SIG-M5 treated with dmso at 0.1 percent for 504 hours (cell line): ENCODE data around the gene CNTNAP2.

Experiments used
- DNase-seq: peaks from one replicate; lab custom pipeline; 2025; ENCODE audit not compliant: unreplicated experiment; lab: John Stamatoyannopoulos, UW

The CNTNAP2 gene

GRCh38 chr7:148344406-148344805 lies 2227.8 kb downstream of the CNTNAP2 start:
- no peak for DNase-seq

GRCh38 chr7:148347981-148348380 lies 2231.4 kb downstream of the CNTNAP2 start:
- no peak for DNase-seq

- no peak for DNase-seq
Measured at GRCh38 chr7:148348466-148348865, 2231.9 kb downstream of the CNTNAP2 start.

DNA sequence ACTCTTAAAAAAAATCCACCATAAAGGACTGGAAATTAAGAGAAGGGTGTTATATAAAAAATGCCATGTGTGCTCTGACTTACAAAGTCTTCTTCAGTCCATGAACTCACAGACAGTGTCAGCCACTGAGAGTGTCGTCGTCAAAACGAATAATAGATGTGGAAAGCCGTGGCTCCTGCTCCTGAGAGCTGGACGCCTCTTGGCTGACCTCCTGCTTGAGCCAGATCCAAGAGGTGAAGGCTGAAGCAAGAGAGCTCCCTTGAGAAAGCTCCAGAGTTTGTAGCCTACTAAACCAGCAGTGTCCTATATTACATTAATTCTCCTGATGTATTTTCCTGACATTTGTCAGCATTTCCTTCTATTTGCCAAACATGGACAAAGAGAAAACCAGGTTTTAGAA lies 2239.7 kb downstream of the CNTNAP2 start:
- no peak for DNase-seq

- DNase-seq: no peak
Measured at GRCh38 chr7:148362541-148362940, 2245.9 kb downstream of the CNTNAP2 start.

GRCh38 chr7:148367731-148368475 lies 2251.3 kb downstream of the CNTNAP2 start:
- DNase-seq: no peak

GRCh38 chr7:148368562-148368961 lies 2252.0 kb downstream of the CNTNAP2 start:
- DNase-seq: no peak

GRCh38 chr7:148371280-148371937 lies 2254.8 kb downstream of the CNTNAP2 start:
- no peak for DNase-seq

GRCh38 chr7:148374396-148375259 lies 2258.0 kb downstream of the CNTNAP2 start:
- DNase-seq: no peak

DNA sequence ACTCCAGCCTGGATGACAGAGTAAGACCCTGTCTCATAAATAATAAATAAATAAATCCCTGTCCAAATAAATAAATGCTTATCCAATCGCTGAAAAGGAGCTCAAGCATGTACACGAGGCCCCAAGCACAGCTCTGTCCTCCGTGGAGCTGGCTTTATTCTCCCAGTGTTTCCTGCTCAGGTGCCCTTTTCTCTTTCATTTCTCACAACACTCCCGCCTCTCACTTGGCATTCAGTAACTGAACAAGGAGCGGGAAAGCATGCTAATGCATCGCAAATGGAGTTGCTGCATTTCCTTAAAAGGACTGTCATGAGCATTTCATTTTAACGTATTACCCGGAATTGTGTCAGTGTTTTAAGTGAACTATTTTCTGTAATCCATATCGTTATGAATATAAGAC lies 2263.1 kb downstream of the CNTNAP2 start:
- DNase-seq: no peak

- DNase-seq: no peak
Measured at GRCh38 chr7:148380596-148381419, 2264.2 kb downstream of the CNTNAP2 start.

GRCh38 chr7:148382596-148382995 lies 2266.0 kb downstream of the CNTNAP2 start:
- no peak for DNase-seq

GRCh38 chr7:148383651-148384050 lies 2267.1 kb downstream of the CNTNAP2 start:
- DNase-seq: no peak

GRCh38 chr7:148385009-148385682 lies 2268.5 kb downstream of the CNTNAP2 start:
- no peak for DNase-seq

- DNase-seq: no peak
Measured at GRCh38 chr7:148390381-148390780, 2273.8 kb downstream of the CNTNAP2 start.

DNA sequence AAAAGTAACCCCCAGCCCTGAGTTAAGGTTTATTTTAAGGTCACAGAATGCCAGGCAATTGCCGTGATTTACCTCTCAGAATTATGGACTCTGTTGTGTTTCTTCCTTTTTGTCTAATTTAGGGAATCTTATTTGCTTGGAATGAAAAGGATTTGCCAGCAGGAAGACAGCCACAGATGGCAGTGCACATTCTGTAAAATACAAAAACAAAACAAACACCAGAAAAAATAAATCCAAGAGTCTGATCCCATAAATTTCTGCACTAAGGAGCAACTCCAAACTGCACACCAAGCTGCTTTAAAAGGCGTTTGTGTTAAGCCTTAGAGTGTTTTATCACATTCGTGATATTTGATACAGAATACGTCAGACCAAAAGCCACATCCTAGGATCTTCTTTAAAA lies 2275.0 kb downstream of the CNTNAP2 start:
- DNase-seq: no peak

DNA sequence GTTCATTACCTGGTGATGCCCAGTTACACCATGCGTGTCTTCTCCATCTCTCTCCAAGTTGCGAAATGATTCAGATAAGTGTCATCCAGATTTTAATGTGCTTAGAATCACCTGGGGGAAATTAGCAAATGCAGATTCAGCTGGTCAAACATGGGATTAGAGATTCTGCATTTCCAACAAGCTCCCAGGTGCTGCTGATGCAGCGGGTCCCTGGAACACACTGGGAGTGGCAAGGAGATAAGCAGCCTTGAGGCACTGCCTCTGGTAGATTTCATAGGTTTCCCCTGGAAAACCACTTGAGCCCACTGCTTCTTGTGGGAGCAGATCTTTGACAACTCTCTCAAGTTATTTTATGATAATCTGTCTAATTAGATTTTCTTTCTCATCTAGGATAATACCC lies 2278.0 kb downstream of the CNTNAP2 start:
- DNase-seq: no peak

- no peak for DNase-seq
Measured at GRCh38 chr7:148395352-148395811, 2278.8 kb downstream of the CNTNAP2 start.

DNA sequence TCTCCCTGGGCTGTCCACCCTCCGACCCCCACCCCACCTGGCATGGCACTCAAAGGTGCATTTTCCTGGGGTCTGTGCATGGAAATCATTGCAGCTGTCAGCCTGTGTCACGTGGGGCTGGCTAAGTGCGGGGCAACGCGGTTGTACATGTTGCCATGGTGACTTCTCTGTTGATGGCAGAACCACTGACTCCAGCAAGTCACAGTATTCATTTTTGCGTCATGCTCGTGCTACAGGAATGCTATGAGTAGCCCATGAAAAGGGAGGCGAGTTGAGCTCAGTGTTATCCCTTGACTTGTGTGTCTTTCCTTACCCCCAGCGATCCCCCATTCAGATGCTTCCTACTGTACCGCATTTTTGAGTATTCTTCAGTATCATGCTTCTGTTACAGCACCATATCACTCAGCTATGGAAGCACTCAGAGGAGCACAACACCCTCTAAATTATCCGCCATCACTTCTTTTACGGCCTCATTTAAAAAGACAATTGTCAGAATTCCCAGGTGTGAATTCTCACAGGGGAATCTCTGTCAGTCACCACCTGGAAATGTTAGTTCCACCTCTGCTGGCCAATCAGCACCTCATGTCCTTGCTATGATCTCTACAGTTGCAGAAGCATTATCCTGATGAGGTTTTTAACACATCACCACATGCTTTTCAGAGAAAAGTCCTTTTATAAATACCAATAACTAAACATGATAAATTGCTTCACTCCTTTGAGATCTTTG lies 2279.6 kb downstream of the CNTNAP2 start:
- no peak for DNase-seq

DNA sequence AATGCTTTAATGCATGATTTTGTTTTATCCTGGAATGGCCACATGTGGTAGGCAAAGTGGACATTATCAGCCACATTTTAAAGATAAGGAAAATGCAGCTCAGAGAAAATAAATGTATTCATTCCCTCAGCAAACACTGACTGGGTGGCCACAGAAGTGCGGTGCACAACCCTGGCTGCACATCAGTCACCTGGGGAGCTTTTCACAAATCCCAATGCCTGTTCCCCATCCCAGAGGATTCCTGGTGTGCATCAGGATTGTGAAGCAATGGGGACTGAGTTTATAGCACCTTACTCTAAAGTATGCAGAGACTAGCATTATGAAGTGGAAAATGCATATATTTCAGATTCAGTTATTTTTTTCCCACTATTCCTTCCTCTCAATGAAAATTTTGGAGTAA lies 2280.5 kb downstream of the CNTNAP2 start:
- DNase-seq: no peak
